Measurements from ENCODE around the gene XPR1. TPM values are rescaled to one million over a fixed set of nuclear protein-coding genes. Genes with fewer than 3 reads are reported as not detected.

XPR1 gene
- total RNA-seq, 2 donors from 2014 or later: 39.3 to 50.9 TPM

GRCh38 chr1:180734366-180734765 lies 102.5 kb downstream of the XPR1 start:
- H3K27ac Mint-ChIP-seq: no peak overlapping the region
- no peak for DNase-seq
- Histone ChIP-seq H3K27ac (ENCODE audit: low read depth, low read length) (no peak overlapping the region), H3K27me3 (ENCODE audit: control insufficient read depth, insufficient read depth, low read length, poor library complexity, severe bottlenecking) (no peaks in the 10 kb centered on the region), H3K4me3 (ENCODE audit: low read length) (peak overlapping the region; percentile 4), H3K9ac (ENCODE audit: extremely low read depth, low read length, poor library complexity, severe bottlenecking) (no peak overlapping the region), H3K36me3 (ENCODE audit: control insufficient read depth, insufficient read depth, low read length) (no peaks in the 10 kb centered on the region), H3K4me1 (ENCODE audit: control insufficient read depth, insufficient read depth, low read length) (no peaks in the 10 kb centered on the region), H3K9me3 (ENCODE audit: control insufficient read depth, low read length) (peaks cover 57% of the 10 kb centered on the region)
- WGBS, 2 experiments (ENCODE audit: insufficient coverage in 1 of 2, insufficient read length in 1 of 2): 93 to 100% methylated on average over 2 of the region's 2 CpGs
- peaks cover 54% of the 10 kb centered on the region for H3K9me3 Mint-ChIP-seq
- no peaks in the 10 kb centered on the region for H3K4me1 Mint-ChIP-seq
- no peaks in the 10 kb centered on the region for H3K27me3 Mint-ChIP-seq (ENCODE audit: insufficient read depth)
- TF ChIP-seq, protein P1, sequence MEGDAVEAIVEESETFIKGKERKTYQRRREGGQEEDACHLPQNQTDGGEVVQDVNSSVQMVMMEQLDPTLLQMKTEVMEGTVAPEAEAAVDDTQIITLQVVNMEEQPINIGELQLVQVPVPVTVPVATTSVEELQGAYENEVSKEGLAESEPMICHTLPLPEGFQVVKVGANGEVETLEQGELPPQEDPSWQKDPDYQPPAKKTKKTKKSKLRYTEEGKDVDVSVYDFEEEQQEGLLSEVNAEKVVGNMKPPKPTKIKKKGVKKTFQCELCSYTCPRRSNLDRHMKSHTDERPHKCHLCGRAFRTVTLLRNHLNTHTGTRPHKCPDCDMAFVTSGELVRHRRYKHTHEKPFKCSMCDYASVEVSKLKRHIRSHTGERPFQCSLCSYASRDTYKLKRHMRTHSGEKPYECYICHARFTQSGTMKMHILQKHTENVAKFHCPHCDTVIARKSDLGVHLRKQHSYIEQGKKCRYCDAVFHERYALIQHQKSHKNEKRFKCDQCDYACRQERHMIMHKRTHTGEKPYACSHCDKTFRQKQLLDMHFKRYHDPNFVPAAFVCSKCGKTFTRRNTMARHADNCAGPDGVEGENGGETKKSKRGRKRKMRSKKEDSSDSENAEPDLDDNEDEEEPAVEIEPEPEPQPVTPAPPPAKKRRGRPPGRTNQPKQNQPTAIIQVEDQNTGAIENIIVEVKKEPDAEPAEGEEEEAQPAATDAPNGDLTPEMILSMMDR (conservative IDR thresholded peaks at IDR 0.05): no peak
- peaks cover 24% of the 10 kb centered on the region for H3K36me3 Mint-ChIP-seq (ENCODE audit: low read depth)
- no peak overlapping the region for H3K4me3 Mint-ChIP-seq

GRCh38 chr1:180742663-180743062 lies 110.8 kb downstream of the XPR1 start:
- H3K4me1 Mint-ChIP-seq: peaks cover 9% of the 10 kb centered on the region
- Histone ChIP-seq H3K4me1 (ENCODE audit: control insufficient read depth, insufficient read depth, low read length) (no peaks in the 10 kb centered on the region), H3K36me3 (ENCODE audit: control insufficient read depth, insufficient read depth, low read length) (no peaks in the 10 kb centered on the region), H3K9me3 (ENCODE audit: control insufficient read depth, low read length) (peaks cover 9% of the 10 kb centered on the region), H3K27ac (ENCODE audit: low read depth, low read length) (no peak overlapping the region), H3K27me3 (ENCODE audit: control insufficient read depth, insufficient read depth, low read length, poor library complexity, severe bottlenecking) (no peaks in the 10 kb centered on the region), H3K9ac (ENCODE audit: extremely low read depth, low read length, poor library complexity, severe bottlenecking) (no peak overlapping the region), H3K4me3 (ENCODE audit: low read length) (no peak overlapping the region)
- H3K4me3 Mint-ChIP-seq: no peak overlapping the region
- peaks cover 8% of the 10 kb centered on the region for H3K27me3 Mint-ChIP-seq (ENCODE audit: insufficient read depth)
- DNase-seq: no peak
- H3K27ac Mint-ChIP-seq: no peak overlapping the region
- peaks cover 7% of the 10 kb centered on the region for H3K36me3 Mint-ChIP-seq (ENCODE audit: low read depth)
- TF ChIP-seq, protein P1 (conservative IDR thresholded peaks at IDR 0.05): no peak
- H3K9me3 Mint-ChIP-seq: peaks cover 9% of the 10 kb centered on the region

DNA sequence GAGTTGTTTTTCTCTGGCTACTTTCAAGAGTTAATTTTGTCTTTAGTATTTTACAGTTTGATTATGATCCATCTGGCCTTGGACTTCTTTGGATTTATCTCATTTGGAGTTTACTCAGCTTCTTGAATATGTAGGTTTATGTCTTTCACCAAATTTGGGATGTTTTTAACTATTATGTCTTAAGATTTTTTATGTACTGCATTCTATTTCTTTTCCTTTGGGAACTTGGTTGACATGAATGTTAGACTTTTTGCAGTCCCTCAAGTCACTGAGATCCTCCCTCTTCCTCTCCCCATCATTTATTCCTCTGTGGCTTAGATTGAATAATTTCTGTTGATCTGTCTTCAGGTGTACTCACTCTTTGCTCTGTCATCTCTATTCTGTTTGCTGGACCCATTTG lies 112.0 kb downstream of the XPR1 start:
- Mint-ChIP-seq H3K27me3 (ENCODE audit: insufficient read depth) (peaks cover 13% of the 10 kb centered on the region), H3K9me3 (peaks cover 9% of the 10 kb centered on the region)

More for the DNA sequence above, 112.0 kb downstream of the XPR1 start:
- no peak for DNase-seq
- Mint-ChIP-seq H3K4me1 (peaks cover 9% of the 10 kb centered on the region), H3K27ac (no peak overlapping the region), H3K36me3 (ENCODE audit: low read depth) (peaks cover 7% of the 10 kb centered on the region), H3K4me3 (no peak overlapping the region)
- TF ChIP-seq, protein P1 (conservative IDR thresholded peaks at IDR 0.05): no peak
- H3K9ac ChIP-seq (ENCODE audit: extremely low read depth, low read length, poor library complexity, severe bottlenecking): no peak overlapping the region
- no peaks in the 10 kb centered on the region for H3K36me3 ChIP-seq (ENCODE audit: control insufficient read depth, insufficient read depth, low read length)
- no peaks in the 10 kb centered on the region for H3K4me1 ChIP-seq (ENCODE audit: control insufficient read depth, insufficient read depth, low read length)
- H3K4me3 ChIP-seq (ENCODE audit: low read length): no peak overlapping the region
- H3K27ac ChIP-seq (ENCODE audit: low read depth, low read length): no peak overlapping the region
- no peaks in the 10 kb centered on the region for H3K27me3 ChIP-seq (ENCODE audit: control insufficient read depth, insufficient read depth, low read length, poor library complexity, severe bottlenecking)
- peaks cover 9% of the 10 kb centered on the region for H3K9me3 ChIP-seq (ENCODE audit: control insufficient read depth, low read length)
